ENCODE measurements around the gene C5orf15. TPM values are rescaled to one million over a fixed set of nuclear protein-coding genes. Genes with fewer than 3 reads are reported as not detected.

Gene C5orf15
- total RNA-seq (2022; extraction: Qiagen RNA extraction) = 44.2 to 60.7 TPM (median 53.5 TPM) in 5 replicates

GRCh38 chr5:133968204-133968980 is at the start of gene C5orf15:
Gene C5orf15 (minus strand): TSS chr5:133968625. CDS start chr5:133968584, 41 bp downstream.

GRCh38 chr5:134004626-134005416 is 36.4 kb upstream of the C5orf15 start, which contains the start of gene VDAC1:
Gene VDAC1 (minus strand): TSS chr5:134004975. CDS start chr5:133993012, 11,963 bp downstream.

Other genes with a start within 250 kb of the C5orf15 start
- 378 to 400 TPM (median 387 TPM) in 5 replicates for gene VDAC1, start 36.4 kb upstream of the C5orf15 start, total RNA-seq (2022; extraction: Qiagen RNA extraction)
- gene TCF7, start 146.1 kb upstream of the C5orf15 start, total RNA-seq (2022; extraction: Qiagen RNA extraction) = 10.7 to 12.3 TPM (median 11.9 TPM) in 5 replicates
- 609 to 781 TPM (median 617 TPM) in 5 replicates for gene SKP1, start 208.3 kb upstream of the C5orf15 start, total RNA-seq (2022; extraction: Qiagen RNA extraction)

Measured in A549 treated with Mapracorat at 1 μM for 4 hours (cell line).